K562 (cell line): ENCODE data around the gene TTLL10.

Experiments used
- CTCF ChIP-seq, 3 experiments: IDR thresholded peaks in 2 of 3; conservative IDR thresholded peaks in 1 of 3; 2 replicates each; pipeline ENCODE4 v1.5.1; 2011 to 2012; ENCODE audit warnings: low read length in 3 of 3, mild to moderate bottlenecking in 3 of 3, control low read depth in 2 of 3, improper control_type of control experiment in 1 of 3, inconsistent platforms in 1 of 3, low read depth in 1 of 3, mixed read lengths in 1 of 3, moderate library complexity in 1 of 3; ENCODE audit not compliant: insufficient read depth in 2 of 3
- EP300 ChIP-seq: IDR thresholded peaks from 2 replicates; pipeline ENCODE4 v1.6.1; 2012; ENCODE audit warnings: low read length, improper control_type of control experiment
- EZH2 ChIP-seq: IDR thresholded peaks from 2 replicates; pipeline ENCODE4 v1.6.1; 2012; ENCODE audit warnings: low read depth, mild to moderate bottlenecking, inconsistent platforms, low read length, borderline replicate concordance
- GABPB1 ChIP-seq: sonication (generic); formaldehyde crosslinking; IDR thresholded peaks from 2 replicates; pipeline ENCODE4 v1.8.0; 2022; ENCODE audit warnings: mild to moderate bottlenecking, missing genetic modification reagents
- JUNB ChIP-seq: fragments of 450-650 bp; formaldehyde crosslinking; conservative IDR thresholded peaks from 2 replicates; pipeline ENCODE4 v1.4.0; 2020; ENCODE audit warnings: mild to moderate bottlenecking
- POLR2A ChIP-seq: fragments of 450-650 bp; conservative IDR thresholded peaks from 2 replicates; pipeline ENCODE4 v1.6.1; 2016
- SLC30A9 ChIP-seq: fragments of 250-450 bp; sonication (Bioruptor Pico); IDR thresholded peaks from 2 replicates; pipeline ENCODE4 v1.8.0; 2022; ENCODE audit warnings: mild to moderate bottlenecking, moderate library complexity
- ZNF133 ChIP-seq: fragments of 250-450 bp; sonication (Bioruptor Pico); IDR thresholded peaks from 2 replicates; pipeline ENCODE4 v1.4.0; 2020; ENCODE audit warnings: mild to moderate bottlenecking

- no peak for TF ChIP-seq SLC30A9 (CRISPR knock-in tag)
- TF ChIP-seq CTCF (IDR thresholded peaks at IDR 0.05 in 2 of 3, conservative IDR thresholded peaks at IDR 0.05 in 1 of 3; ENCODE audit: insufficient read depth in 2 of 3, low read depth in 1 of 3, low read length in 3 of 3), result no peak
- TF ChIP-seq JUNB, result no peak
- TF ChIP-seq EP300, result no peak
- TF ChIP-seq ZNF133 (CRISPR knock-in tag), result no peak
- no peak for TF ChIP-seq EZH2
- no peak for TF ChIP-seq GABPB1 (CRISPR knock-in tag)
- TF ChIP-seq POLR2A, result no peak
These were observed 3.2 kb upstream of the TTLL10 start for GRCh38 chr1:1170215-1171091.
